SK-N-SH treated with all-trans-retinoic acid at 6 μM for 48 hours (cell line): ENCODE results near the gene DIRAS1.
"Not testable (repeated sequence)": the region's sequence is repeated elsewhere in the genome, so short reads cannot be mapped to it uniquely, and the experiment has no call there.

Source experiments
- ATAC-seq: fragments of 200-7000 bp; cut with Tn5 transposase; 3 replicates; pipeline ENCODE4 v1.9.1; 2020; ENCODE audit warnings: mild to moderate bottlenecking, moderate library complexity
- ARNTL ChIP-seq: fragments of 450-650 bp; formaldehyde crosslinking; IDR thresholded peaks from 2 replicates; pipeline ENCODE4 v1.5.0; 2020; ENCODE audit warnings: low read depth, mild to moderate bottlenecking, moderate library complexity, borderline replicate concordance
- BACH2 ChIP-seq: fragments of 250-450 bp; sonication (Bioruptor Pico); IDR thresholded peaks from 2 replicates; pipeline ENCODE4 v1.9.0; 2021; ENCODE audit warnings: mild to moderate bottlenecking, borderline replicate concordance
- CREB5 ChIP-seq: fragments of 250-450 bp; sonication (Bioruptor Pico); IDR thresholded peaks from 2 replicates; pipeline ENCODE4 v1.5.1; 2020; ENCODE audit warnings: low read depth, mild to moderate bottlenecking, moderate library complexity
- CSDC2 ChIP-seq: fragments of 250-450 bp; sonication (Bioruptor Pico); IDR thresholded peaks from 2 replicates; pipeline ENCODE4 v1.5.0; 2020; ENCODE audit warnings: mild to moderate bottlenecking, moderate library complexity
- CSRNP3 ChIP-seq: fragments of 250-450 bp; sonication (Bioruptor Pico); IDR thresholded peaks from 2 replicates; pipeline ENCODE4 v1.5.1; 2021; ENCODE audit warnings: mild to moderate bottlenecking, moderate library complexity
- ESRRG ChIP-seq: fragments of 250-450 bp; sonication (Bioruptor Pico); IDR thresholded peaks from 2 replicates; pipeline ENCODE4 v1.6.1; 2021; ENCODE audit warnings: mild to moderate bottlenecking
- GLIS3 ChIP-seq: fragments of 250-450 bp; sonication (Bioruptor Pico); IDR thresholded peaks from 2 replicates; pipeline ENCODE4 v1.5.0; 2020; ENCODE audit warnings: mild to moderate bottlenecking, moderate library complexity
- ISL1 ChIP-seq: fragments of 250-450 bp; sonication (Bioruptor Pico); IDR thresholded peaks from 2 replicates; pipeline ENCODE4 v2.1.2; 2022; ENCODE audit warnings: mild to moderate bottlenecking, moderate library complexity
- OSR1 ChIP-seq: fragments of 250-450 bp; sonication (Bioruptor Pico); IDR thresholded peaks from 2 replicates; pipeline ENCODE4 v1.8.0; 2022; ENCODE audit warnings: moderate library complexity, mild to moderate bottlenecking, inconsistent platforms
- PATZ1 ChIP-seq: fragments of 250-450 bp; sonication (Bioruptor Pico); IDR thresholded peaks from 2 replicates; pipeline ENCODE4 v1.8.0; 2020; ENCODE audit warnings: mild to moderate bottlenecking, moderate library complexity, borderline replicate concordance
- PPARA ChIP-seq: fragments of 250-450 bp; sonication (Bioruptor Pico); IDR thresholded peaks from 2 replicates; pipeline ENCODE4 v1.5.0; 2020; ENCODE audit warnings: mild to moderate bottlenecking, borderline replicate concordance
- RARB ChIP-seq: fragments of 250-450 bp; sonication (Bioruptor Pico); IDR thresholded peaks from 2 replicates; pipeline ENCODE4 v1.8.0; 2021; ENCODE audit warnings: mild to moderate bottlenecking, moderate library complexity
- SNAI2 ChIP-seq: fragments of 250-450 bp; sonication (Bioruptor Pico); IDR thresholded peaks from 2 replicates; pipeline ENCODE4 v1.5.0; 2020; ENCODE audit warnings: mild to moderate bottlenecking, moderate library complexity
- TCF4 ChIP-seq: fragments of 250-450 bp; sonication (Bioruptor Pico); IDR thresholded peaks from 2 replicates; pipeline ENCODE4 v1.8.0; 2021; ENCODE audit warnings: mild to moderate bottlenecking, moderate library complexity, borderline replicate concordance
- TOX ChIP-seq: fragments of 250-450 bp; sonication (Bioruptor Pico); IDR thresholded peaks from 2 replicates; pipeline ENCODE4 v1.8.0; 2021; ENCODE audit warnings: mild to moderate bottlenecking, moderate library complexity, borderline replicate concordance
- TSHZ2 ChIP-seq: fragments of 250-450 bp; sonication (Bioruptor Pico); IDR thresholded peaks from 2 replicates; pipeline ENCODE4 v1.5.0; 2020; ENCODE audit warnings: mild to moderate bottlenecking, moderate library complexity
- ZC3H10 ChIP-seq: fragments of 250-450 bp; sonication (Bioruptor Pico); IDR thresholded peaks from 2 replicates; pipeline ENCODE4 v1.5.1; 2021; ENCODE audit warnings: mild to moderate bottlenecking, moderate library complexity
- ZFP3 ChIP-seq: fragments of 250-450 bp; sonication (Bioruptor Pico); IDR thresholded peaks from 2 replicates; pipeline ENCODE4 v1.5.0; 2020; ENCODE audit warnings: mild to moderate bottlenecking, moderate library complexity
- ZFP30 ChIP-seq: fragments of 450-650 bp; formaldehyde crosslinking; IDR thresholded peaks from 2 replicates; pipeline ENCODE4 v1.5.0; 2022; ENCODE audit warnings: mild to moderate bottlenecking, moderate library complexity
- ZNF70 ChIP-seq: fragments of 450-650 bp; formaldehyde crosslinking; IDR thresholded peaks from 2 replicates; pipeline ENCODE4 v1.5.0; 2020; ENCODE audit warnings: mild to moderate bottlenecking, moderate library complexity
- ZNF8 ChIP-seq: fragments of 450-650 bp; formaldehyde crosslinking; IDR thresholded peaks from 2 replicates; pipeline ENCODE4 v1.5.0; 2020; ENCODE audit warnings: mild to moderate bottlenecking, moderate library complexity

DIRAS1 gene

GRCh38 chr19:2680808-2681207 is 40.4 kb downstream of the DIRAS1 start:
- ATAC-seq = no peak
- TF ChIP-seq ISL1 (no peak), TCF4 (no peak), ESRRG (CRISPR knock-in tag) (no peak), TSHZ2 (CRISPR knock-in tag) (no peak), ZNF8 (no peak), CREB5 (CRISPR knock-in tag) (no peak), CSDC2 (CRISPR knock-in tag) (no peak), ZC3H10 (CRISPR knock-in tag) (no peak), OSR1 (no peak), ARNTL (CRISPR knock-in tag) (no peak), ZFP30 (CRISPR knock-in tag) (no peak), RARB (no peak), SNAI2 (no peak), CSRNP3 (CRISPR knock-in tag) (no peak), PPARA (CRISPR knock-in tag) (no peak), GLIS3 (CRISPR knock-in tag) (no peak), TOX (no peak)
- TF ChIP-seq, all 23 proteins: peak for 0

- no peak for ATAC-seq
- TF ChIP-seq ESRRG (CRISPR knock-in tag) (no peak), ARNTL (CRISPR knock-in tag) (no peak), CREB5 (CRISPR knock-in tag) (no peak), PPARA (CRISPR knock-in tag) (no peak)
- TF ChIP-seq, all 23 proteins: peak for 0
Observed at GRCh38 chr19:2679439-2679838, 41.7 kb downstream of the DIRAS1 start.

GRCh38 chr19:2678948-2679347 is 42.2 kb downstream of the DIRAS1 start:
- ATAC-seq = not testable (repeated sequence)

GRCh38 chr19:2678044-2678671 is 43.0 kb downstream of the DIRAS1 start:
- TF ChIP-seq ZC3H10 (CRISPR knock-in tag) (no peak), PATZ1 (CRISPR knock-in tag) (no peak), BACH2 (CRISPR knock-in tag) (no peak), ISL1 (no peak), ZFP30 (CRISPR knock-in tag) (no peak), ZFP3 (CRISPR knock-in tag) (no peak), GLIS3 (CRISPR knock-in tag) (no peak), ESRRG (CRISPR knock-in tag) (no peak), RARB (no peak), PPARA (CRISPR knock-in tag) (no peak), CSDC2 (CRISPR knock-in tag) (no peak), ZNF70 (CRISPR knock-in tag) (no peak), OSR1 (no peak)
- ATAC-seq = no peak
